HG03354 (cell line): ENCODE data around the gene NKX1-1.
"Not testable (repeated sequence)": the region's sequence is repeated elsewhere in the genome, so short reads cannot be mapped to it uniquely, and the experiment has no call there.

Source experiments
- ATAC-seq: cut with Tn5 transposase; IDR thresholded peaks from one replicate; pipeline ENCODE4 v1.9.1; 2021; ENCODE audit warnings: mild to moderate bottlenecking; ENCODE audit not compliant: unreplicated experiment, poor library complexity, severe bottlenecking

NKX1-1 gene

GRCh38 chr4:1405636-1406393 is 427 bp downstream of the NKX1-1 start:
- no peak for ATAC-seq

GRCh38 chr4:1405254-1405635 is 997 bp downstream of the NKX1-1 start:
- no peak for ATAC-seq

GRCh38 chr4:1404573-1405253 is 1.5 kb downstream of the NKX1-1 start:
- ATAC-seq: no peak

- ATAC-seq: no peak
Observed at GRCh38 chr4:1403591-1404572, 2.4 kb downstream of the NKX1-1 start.

- ATAC-seq: no peak
Observed at GRCh38 chr4:1403177-1403583, 3.1 kb downstream of the NKX1-1 start.

- no peak for ATAC-seq
Observed at GRCh38 chr4:1402516-1403091, 3.6 kb downstream of the NKX1-1 start.

GRCh38 chr4:1402021-1402515 is 4.2 kb downstream of the NKX1-1 start:
- ATAC-seq: no peak

- no peak for ATAC-seq
Observed at GRCh38 chr4:1401409-1402020, 4.7 kb downstream of the NKX1-1 start.

GRCh38 chr4:1400831-1401408 is 5.3 kb downstream of the NKX1-1 start:
- ATAC-seq: no peak

- ATAC-seq: no peak
Observed at GRCh38 chr4:1400191-1400805, 5.9 kb downstream of the NKX1-1 start.

- ATAC-seq: no peak
Observed at GRCh38 chr4:1399508-1400190, 6.6 kb downstream of the NKX1-1 start.

- no peak for ATAC-seq
Observed at GRCh38 chr4:1398681-1399507, 7.3 kb downstream of the NKX1-1 start.

GRCh38 chr4:1396806-1397455 is 9.3 kb downstream of the NKX1-1 start:
- ATAC-seq: no peak

- ATAC-seq: no peak
Observed at GRCh38 chr4:1395941-1396805, 10.1 kb downstream of the NKX1-1 start.

- ATAC-seq: not testable (repeated sequence)
Observed at GRCh38 chr4:1395389-1395820, 10.8 kb downstream of the NKX1-1 start.
